SIG-M5 treated with dmso at 0.1 percent for 504 hours (cell line): ENCODE data around the gene MBD4.

Experiments
- DNase-seq: peaks from one replicate; lab custom pipeline; 2025; ENCODE audit not compliant: unreplicated experiment; lab: John Stamatoyannopoulos, UW

The MBD4 gene

GRCh38 chr3:129463716-129464115 is 24.0 kb upstream of the MBD4 start:
- no peak for DNase-seq

DNA sequence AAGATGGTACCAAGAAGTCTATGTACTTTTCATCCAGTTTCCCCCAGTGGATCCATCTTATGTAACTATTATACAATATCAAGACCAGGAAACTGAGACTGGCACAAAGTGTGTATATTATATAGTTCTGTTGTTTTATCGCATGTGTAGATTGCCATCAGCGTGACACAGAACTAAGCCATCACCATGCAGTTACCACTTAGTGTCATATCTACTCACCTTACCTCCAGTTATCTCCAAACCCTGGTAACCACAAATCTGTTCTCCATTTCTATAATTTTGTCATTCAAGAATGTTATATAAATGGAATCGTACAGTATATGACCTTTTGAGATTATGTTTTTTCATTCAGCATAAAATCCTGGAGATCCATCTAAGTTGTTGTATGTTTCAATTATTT is 23.3 kb upstream of the MBD4 start:
- no peak for DNase-seq

GRCh38 chr3:129462361-129462968 is 22.7 kb upstream of the MBD4 start:
- no peak for DNase-seq

DNA sequence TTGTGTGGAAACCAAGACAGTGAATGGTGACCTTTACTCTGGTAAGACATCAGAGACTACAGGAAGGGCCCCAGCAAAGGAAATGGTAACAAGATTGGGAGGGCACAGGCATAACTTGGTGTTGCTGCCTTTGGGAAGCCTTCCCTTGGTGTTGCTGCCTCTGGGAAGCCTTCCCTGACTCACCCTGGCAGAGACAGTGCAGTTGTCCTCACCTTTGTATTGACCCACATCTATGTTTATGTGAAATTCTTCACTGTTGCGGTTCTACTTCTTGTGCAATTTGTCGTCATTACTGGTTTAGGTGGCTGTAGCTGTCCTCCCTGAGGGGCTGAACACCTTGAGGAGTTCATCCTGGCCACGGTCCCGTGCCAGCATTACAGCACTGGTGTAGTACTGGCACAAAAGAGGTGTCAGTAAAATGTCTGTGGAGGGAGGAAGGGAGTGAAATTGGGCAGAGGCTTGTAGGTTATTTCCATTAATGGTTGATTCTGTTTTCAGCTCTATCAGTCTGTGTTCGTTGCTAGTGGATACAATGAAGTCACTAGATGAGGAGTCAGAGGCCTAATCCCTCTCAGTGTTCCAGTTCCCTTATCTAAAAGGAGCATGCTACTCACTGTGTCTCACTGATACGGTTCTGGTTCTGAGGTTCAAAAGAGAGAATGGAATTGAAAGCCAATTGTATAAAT is 21.9 kb upstream of the MBD4 start:
- no peak for DNase-seq

- no peak for DNase-seq
Observed at GRCh38 chr3:129461022-129461421, 21.3 kb upstream of the MBD4 start.

DNA sequence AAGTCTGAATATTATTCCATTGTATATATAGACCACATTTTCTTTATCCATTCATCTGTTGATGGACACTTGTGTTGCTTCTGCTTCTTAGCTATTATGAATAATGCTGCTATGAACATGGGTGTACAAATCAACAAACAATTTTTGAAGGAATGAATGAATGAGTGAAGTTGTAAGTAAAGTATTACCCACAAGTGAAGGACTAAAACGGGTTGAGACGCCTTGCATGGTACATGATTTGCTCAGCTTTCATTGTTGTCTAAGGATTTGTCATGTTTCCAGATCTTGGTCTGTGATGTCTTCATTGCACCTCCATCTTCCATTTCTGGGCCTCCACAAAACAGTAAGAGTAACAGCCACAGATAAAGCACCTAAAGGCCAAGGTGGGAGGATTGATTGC is 20.8 kb upstream of the MBD4 start:
- no peak for DNase-seq

- DNase-seq = no peak
Observed at GRCh38 chr3:129460155-129460554, 20.4 kb upstream of the MBD4 start.

GRCh38 chr3:129453732-129454131 is 14.0 kb upstream of the MBD4 start:
- no peak for DNase-seq

DNA sequence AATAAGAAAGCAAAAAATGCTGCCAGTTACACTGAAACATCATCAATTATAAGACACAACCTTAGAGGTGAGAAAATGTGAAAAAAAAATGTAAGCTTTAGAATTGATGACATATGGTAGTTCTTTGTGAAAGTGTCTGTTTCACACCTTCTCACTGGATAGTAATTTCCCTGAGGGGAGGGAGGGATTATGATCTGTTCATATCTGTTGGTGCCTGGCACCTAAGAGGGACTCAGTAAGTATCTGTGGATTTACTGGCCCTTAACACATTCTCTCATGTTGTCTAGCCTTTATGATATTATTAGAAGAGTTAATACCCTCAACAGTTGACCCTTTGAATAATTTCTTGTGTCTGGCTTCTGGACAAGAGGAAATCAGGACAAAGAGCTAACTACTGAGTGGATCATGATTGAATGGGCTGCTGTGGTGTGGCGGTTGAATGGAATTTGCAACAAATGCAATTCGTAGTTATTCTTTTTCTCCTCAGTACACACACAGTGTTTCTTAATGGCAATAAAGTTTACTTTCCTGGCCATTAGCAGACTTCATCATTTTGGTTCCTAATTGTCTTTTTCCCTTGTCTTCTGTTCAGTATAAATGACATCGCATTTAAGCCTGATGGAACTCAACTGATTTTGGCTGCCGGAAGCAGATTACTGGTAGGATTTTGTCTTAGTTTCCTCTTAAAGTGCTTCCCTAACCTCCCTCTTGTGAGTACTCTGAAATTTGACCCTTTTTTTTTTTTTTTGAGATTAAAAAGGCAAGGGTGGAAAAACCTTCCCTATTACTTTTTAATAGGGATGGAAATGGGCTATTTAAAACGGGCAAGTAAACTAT is 9.7 kb upstream of the MBD4 start:
- no peak for DNase-seq

DNA sequence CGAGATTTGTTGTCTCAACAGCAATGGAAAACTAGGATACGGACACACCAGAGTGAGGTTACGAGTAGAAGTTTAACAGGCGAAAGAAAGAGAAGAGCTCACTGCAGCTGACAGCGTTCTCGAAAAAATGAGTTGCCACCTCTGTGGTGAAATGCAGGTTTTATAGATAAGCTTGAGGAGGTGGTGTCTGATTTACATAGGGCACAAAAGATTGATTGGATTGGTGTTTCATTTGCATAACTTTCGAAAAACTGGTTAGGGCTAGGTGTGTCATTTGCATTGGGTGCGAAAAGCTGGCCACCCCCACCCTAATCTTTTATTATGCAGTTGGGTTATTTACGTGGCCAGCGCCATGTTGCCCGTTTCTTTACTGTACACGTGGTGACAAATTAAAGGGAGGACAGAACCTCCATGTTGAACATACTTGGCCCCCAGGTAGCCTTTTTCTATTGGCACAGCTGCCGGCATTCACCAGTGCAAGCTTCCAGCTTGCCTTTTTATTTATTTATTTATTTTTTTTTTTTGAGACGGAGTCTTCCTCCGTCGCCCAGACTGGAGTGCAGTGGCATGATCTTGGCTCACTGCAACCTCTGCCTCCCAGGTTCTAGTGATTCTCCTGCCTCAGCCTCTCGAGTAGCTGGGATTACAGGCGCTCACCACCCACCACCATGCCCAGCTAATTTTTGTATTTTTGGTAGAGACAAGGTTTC is 8.6 kb upstream of the MBD4 start:
- no peak for DNase-seq

DNA sequence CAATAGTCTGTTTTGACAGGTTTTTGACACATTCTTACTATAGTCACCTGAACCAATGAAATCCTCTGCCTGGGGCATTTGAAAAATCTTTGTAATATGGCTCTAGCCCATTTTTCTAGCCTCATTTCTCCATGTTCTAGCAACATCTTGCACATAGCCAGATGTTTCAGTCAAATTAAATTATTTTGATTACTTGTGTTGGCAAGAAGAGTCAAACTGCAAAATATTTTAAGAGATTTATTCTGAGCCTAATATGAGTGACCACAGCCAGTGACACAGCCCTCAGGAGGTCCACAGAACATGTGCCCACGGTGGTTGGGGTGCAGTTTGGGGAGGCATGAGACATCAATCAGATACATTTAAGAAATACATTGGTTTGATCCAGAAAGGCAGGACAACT is 7.2 kb upstream of the MBD4 start:
- DNase-seq = no peak

GRCh38 chr3:129445471-129445870 is 5.7 kb upstream of the MBD4 start:
- DNase-seq = no peak

DNA sequence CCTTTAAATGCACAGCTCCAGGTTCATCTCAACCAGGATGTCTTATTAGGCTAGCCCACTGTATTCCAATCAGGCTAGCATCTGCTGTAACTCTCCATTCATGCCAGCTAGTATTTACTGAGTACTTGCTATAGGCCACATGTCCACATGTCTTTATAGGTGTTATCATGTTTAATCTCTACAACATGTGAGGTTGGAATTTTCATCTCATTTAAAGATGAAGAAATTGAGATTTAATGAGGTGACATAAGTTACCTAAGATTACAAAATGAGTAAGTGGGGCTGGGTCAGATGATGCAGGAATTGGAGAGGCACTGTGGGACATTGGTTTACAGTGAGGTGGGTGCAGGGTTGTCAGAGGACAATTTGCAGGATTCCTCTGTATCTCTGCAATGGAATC is 3.2 kb upstream of the MBD4 start:
- no peak for DNase-seq

- DNase-seq = no peak
Observed at GRCh38 chr3:129442486-129442885, 2.7 kb upstream of the MBD4 start.

GRCh38 chr3:129441782-129442181 is 2.0 kb upstream of the MBD4 start:
- no peak for DNase-seq

- DNase-seq = no peak
Observed at GRCh38 chr3:129441215-129441614, 1.5 kb upstream of the MBD4 start.

GRCh38 chr3:129440618-129441190 is 956 bp upstream of the MBD4 start:
- DNase-seq = no peak

- peak; percentile 78 for DNase-seq
Observed at GRCh38 chr3:129439226-129439816, 427 bp downstream of the MBD4 start.

- no peak for DNase-seq
Observed at GRCh38 chr3:129435367-129435766, 4.4 kb downstream of the MBD4 start.

DNA sequence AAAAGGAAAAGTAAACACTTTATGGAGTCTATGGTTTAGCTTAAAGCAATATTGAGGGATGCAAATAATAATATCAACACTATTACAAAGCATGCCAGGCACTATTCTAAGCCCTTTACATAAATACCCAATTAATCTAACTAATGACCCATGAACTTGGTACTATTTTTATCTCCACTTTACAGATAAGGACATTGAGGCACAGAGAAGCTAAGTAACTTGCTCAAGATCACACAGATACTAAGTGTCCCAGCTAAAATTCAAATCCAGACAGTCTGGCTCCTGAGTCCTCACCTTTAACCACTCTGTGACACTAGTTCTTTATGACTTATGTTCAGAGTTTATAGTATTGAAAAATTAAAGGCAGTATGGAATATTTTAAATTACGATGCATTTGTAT is 5.6 kb downstream of the MBD4 start:
- no peak for DNase-seq

- DNase-seq = no peak
Observed at GRCh38 chr3:129433565-129433964, 6.2 kb downstream of the MBD4 start.
